Stimulated activated CD8-positive, alpha-beta memory T cell treated with anti-CD3 and anti-CD28 coated beads, Interleukin-7, amount 100 ng/mL, for 4 hours (primary cell): ENCODE data around the gene ZFPL1.

Experiments
- DNase-seq, 2 donors: peaks; one replicate each; pipeline ENCODE4 v3.0.0-alpha.2; 2020; ENCODE audit warnings: low read depth in 2 of 2

The ZFPL1 gene

DNA sequence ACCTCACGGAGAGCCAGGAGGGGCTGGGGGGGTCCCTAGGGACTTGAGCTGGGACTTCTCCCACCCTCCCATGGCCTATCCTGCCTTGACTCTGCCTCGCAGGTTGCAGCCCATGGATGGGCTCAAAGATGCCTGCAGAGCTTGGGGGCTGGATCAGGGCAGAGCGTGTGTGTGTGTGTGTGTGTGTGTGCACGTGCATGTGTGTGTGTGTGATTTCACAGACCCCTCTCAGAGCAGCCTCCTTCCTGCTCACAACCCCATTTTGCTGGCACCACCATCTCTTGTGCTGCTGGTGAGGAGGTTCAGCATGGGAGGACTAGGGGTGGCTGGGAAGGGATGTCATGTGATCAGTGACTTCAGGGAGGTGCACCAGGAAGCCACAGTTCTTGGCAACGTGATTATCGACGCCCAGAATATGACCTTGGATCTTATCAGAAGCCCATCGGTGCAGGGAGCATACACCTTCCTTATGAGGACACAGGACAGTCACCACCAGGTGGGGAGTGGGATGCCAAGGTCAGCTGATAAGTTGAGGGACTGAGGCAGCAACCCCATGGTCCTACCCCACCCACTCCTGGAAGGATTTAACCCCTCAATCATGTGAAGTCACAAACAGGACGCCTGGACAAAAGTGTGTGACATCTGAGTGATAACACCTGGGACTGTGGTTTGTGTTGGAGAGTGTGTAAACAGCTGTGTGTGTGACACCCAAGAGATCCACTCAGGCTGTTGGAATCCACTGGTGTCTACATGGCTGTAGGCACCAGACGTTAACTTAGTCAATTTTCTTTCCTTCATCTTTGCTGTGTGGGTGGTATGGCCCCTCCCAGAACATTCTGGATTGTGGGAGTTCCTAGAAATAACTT, 23.8 kb upstream of the ZFPL1 start:
- no peak for DNase-seq

DNA sequence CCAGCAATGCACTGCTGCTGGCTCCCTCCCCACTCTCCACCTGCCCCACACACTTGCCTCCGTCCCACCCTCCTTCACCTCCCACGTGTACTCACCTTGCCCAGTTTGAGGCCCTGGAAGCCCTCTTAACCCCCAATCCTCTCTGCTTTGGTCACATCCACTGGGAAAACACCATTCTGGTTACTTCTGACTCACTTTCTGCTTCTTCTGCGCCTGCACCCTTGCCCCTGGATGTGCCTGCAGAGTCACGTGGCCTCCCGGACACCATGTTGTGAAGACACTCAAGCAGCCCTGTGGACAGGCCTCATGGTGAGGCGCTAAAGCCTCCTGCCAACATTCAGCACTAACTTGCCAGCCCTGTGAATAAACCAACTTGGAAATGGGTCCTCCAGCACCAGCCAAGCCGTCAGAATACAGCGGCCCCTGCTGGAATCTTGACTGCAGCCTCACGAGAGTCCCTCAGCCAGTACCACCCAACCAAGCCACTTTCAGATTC, 23.1 kb upstream of the ZFPL1 start:
- no peak for DNase-seq

DNA sequence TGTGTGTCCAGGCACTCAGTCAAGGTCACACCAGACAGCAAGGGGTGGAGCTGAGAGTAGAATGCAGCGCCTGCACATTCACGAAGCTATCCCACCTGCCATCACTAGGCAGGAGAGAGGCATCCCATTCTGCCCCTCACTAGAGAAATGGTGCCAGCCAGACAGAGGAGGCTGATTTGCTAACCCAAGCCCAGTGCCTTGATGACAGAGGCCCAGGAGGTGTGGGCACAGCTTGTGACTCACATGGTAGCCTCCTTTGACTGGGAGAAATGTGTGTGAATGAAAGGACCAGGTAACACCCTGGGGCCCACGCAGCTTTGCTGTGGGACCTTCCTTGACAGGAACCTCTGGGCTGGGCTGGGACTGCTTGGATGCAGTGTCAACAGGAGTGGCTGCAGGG, 20.5 kb upstream of the ZFPL1 start:
- no peak for DNase-seq

DNA sequence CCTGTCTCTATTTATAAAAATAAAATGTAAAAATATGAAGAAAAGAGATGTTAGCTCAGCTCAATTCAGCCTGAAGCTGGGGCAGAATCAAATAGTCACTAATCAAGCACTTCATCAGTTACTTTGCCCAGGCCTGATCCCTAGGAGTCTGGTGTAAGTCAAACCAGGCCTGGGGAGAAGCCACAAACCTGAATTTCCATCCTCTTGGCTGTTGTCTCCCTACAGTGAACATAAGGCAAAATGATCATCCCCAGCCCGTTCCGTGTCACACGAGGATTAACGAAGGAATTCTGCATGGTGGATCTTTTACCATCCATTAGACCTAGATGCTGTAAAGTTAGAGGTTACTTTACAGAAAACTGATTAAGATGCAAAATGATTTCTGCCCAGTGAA, 19.2 kb upstream of the ZFPL1 start:
- no peak for DNase-seq

DNA sequence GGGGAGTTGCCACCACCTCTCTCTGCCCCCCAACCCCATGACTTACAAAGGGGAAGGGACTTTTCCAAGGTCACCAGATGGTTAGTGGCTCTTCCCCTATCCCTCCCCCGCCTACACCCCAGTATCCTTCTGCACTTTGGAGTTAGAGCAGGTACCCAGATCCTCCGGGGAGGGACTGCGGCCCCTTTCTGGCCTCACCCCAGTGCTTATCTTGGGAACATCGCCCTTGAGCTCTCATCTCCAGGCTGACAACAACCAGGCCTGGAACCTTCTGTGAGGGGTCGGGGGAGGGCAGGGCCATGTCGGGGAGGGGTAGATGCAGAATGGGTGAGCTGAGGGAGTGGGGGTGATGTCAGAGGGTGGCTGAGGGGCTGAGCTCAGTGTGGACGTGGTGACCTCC, 18.2 kb upstream of the ZFPL1 start:
- no peak for DNase-seq

DNA sequence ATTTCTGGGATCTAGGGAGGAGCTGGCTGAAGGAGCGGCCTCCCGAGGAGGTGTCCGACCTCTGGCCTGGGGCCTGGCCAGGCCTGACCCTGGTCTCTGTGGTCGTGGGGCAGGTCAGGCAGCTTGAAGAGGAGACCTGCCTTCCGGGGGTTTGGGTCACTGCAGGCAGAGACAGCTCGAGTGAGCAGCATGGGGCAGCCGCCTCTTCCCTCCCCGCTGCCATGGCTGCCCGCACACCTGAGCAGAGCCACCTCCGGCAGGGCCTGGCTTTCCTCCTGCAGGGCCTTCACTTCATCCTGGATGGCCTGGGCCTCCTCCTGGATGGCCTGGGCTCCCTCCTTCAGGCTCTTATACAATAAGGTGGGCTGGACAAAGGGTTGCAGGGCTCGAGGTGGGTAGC, 17.7 kb upstream of the ZFPL1 start:
- no peak for DNase-seq

DNA sequence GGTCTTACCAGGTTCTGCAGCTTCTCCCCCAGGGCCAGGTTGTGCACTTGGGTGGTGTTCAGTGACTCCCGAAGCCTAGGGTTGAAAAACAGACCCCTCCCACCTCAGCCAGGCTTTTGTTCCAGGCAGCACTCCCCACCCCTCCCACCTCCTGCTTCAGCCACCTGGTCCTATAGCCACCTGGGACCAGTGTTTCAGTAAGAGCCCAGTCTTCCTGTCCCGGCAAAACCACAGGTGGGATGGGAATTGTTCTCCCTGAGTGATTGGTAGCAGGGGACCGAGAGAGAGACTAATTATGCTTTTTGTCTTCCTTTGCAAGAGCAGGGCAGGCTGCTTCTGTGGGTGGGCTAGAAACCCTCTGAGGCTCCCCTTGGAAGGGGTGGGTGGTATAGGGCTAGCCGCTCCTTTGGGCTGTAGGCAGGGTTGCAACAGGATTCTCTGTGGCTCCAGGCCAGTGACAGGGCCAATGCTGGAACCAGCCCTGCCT, 17.2 kb upstream of the ZFPL1 start:
- no peak for DNase-seq

DNA sequence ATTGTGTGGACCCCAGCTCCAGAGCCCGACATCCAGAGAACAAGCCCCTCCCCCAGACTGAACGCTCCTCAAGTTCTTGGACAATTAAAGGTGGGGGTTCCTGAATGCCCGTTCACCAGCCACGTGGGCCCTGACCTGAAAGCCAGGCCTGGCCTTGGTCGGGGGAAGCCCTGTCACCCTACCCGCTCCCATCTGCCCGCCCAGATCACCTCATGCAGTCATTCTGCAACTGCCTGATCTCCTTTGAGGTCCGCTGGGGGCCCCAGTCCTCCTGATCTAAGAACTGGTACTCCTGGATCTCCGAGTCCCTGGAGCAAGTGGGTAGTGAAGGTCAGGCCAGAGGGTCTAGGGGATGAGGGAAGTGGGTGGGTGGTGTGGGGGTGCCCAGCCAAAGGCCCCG, 16.6 kb upstream of the ZFPL1 start:
- no peak for DNase-seq

DNA sequence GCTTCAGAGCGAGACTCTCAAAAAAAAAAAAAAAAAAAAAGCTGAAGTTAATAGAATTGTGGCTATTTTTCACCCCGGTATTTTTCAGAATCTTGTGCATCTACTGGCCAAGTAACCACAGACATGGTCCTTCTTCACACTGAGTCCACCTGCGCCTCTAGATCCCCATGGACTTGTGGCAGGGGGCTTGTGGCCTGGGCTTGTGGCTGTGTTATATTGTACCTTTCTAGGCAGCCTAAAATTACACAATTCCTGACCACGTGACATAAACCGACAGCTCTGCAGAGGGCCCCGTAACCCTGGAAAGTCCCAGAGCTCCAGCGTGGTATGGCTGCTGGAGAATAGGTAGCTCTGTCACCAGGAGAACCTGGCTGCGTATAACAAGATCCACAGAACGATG, 14.8 kb upstream of the ZFPL1 start:
- DNase-seq: no peak

DNA sequence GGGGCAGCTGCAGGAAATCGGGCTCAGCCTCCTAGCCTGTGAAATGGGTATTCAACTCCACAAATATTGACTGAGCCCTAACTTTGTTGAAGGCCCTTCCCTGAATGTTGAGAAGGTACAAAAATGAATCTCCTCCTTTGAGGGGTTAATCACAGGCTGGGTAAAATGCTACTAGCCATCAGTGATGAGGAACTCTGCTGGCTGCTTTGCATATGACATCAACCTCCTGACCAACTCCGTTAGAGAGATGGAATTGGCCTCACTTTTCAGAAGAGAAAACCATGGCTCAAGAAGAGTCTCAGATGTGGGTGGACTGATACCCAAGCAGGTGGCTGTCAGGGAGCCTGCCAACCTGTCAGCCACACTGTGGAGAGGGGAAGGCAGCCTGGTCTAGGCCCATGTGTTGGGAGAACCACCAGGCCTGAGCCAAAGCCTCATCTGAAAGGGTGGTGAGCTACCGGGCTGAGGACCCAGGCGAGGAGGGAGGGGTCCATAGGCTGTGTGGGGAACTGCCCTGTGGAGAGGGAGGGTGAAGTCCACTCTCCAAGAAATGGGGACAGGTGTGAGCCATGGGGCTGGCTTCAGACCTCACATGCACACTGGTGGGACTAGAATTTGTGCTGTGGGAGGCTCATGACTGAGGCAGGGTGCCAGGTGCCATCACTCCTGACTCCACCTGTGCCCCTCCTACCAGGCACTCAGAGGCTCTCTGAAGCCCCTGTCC, 12.0 kb upstream of the ZFPL1 start:
- no peak for DNase-seq

DNA sequence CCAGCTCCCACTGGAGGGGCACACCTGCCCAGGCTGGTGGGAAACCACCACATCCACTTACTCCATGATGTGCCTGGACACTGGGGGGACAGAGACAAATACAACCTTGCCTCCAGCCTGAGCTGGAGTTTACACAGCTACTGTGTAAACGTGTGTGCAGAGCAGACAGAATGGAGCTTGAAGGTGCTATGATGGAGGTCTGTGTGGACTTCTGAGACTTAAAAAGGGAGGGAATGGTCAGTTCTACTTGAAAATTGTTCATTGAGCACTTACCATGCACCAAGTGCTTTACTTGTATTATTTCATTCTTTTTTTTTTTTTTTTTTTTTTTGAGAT, 11.4 kb upstream of the ZFPL1 start:
- DNase-seq: no peak

DNA sequence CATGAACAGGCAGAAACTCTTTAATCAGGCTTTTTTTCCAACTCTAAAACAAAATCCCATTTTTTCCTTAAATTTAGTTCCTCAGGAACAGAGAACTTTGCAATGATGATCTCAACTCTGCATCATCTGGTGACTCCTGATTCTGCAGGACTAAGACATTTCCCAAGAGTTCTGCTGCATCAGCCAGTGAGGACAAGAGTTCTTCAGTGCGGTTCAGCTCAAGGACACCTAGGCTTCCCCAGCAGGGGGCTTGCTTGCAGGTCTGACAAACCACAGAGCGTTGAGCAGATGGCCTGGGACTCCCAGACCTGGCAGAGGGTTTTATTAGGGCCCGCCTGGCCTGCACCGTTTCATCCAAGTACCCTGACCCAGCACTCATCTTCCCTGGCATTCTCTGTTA, 6.6 kb upstream of the ZFPL1 start:
- no peak for DNase-seq

DNA sequence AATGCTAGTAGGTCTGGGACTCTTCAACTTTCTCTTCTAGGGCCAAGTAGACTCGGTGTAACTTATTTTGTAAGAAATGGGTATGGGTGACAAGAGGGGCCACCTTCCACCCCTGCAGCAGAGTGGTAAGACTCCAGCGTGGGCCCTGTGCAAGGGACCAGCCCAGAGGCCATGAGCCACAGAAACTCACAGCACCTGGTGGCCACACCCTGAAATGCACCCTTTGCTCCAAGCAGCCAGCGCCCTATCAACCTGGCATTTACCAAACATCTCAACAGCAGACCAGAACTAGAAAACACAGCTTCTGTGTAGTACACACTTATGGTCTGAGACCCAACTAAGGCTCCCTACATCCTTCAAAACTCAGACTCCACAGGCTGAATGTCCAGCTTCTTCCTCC, 5.9 kb upstream of the ZFPL1 start:
- DNase-seq: peak; percentile 43 to 48

DNA sequence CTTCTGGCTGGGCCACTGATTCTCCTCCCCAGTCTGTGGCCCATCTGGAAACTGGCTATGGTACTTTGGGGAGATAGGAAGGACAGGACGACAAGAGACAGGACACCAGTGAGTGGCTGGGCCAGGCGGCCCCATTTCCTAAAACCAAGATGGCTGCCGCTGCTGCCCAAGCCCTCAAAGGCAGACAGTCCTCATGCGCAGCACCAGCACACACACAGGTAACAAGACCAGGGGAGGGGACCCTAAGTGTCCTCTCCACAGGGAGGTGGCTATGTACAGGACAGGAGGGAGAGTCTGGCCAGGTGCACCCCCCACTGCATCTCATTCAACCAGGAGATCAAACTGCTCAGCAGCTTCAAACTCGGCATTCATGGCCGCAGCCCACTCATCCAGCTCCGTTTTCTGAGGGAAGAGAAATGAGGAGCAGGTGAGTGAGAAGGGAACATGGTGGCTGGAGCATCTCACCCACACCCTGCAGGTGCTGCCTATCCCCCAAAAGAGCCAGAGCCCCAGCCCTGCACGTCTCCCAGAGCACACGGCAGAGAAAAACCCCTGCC, 5.2 kb upstream of the ZFPL1 start:
- no peak for DNase-seq

DNA sequence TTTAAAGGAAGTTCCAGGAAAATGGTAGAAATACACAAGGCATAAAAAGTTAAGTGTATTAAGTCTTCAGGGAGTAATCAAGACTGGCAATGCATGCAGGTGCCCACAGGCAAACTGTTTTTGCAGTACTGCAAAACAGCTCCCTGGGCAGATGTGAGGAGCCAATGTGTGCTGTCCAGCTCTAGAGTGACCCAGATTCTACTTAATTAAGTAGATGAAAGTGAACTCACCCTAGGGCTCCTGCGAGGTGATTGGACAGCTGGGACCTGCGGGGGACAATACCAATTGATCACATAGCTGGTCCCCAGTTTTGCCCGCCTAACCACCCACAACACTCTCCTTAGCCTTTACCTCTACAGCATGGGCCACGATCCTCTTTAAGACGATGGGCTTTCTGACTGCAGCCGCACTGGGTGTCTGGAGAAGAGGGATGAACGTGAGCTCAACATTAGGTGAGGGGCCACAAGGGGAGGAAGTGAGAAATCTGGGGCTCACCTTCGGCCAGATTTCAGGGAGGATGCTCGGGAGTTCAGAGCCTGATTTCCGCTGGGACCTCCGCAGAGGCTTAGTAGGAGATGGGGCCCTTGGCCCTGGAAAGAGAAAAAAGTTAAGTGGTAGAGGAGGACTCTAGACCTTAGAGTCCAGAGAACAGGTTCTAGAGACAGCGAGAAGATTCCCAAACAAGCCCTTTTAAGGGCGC, 738 bp upstream of the ZFPL1 start:
- DNase-seq: no peak

DNA sequence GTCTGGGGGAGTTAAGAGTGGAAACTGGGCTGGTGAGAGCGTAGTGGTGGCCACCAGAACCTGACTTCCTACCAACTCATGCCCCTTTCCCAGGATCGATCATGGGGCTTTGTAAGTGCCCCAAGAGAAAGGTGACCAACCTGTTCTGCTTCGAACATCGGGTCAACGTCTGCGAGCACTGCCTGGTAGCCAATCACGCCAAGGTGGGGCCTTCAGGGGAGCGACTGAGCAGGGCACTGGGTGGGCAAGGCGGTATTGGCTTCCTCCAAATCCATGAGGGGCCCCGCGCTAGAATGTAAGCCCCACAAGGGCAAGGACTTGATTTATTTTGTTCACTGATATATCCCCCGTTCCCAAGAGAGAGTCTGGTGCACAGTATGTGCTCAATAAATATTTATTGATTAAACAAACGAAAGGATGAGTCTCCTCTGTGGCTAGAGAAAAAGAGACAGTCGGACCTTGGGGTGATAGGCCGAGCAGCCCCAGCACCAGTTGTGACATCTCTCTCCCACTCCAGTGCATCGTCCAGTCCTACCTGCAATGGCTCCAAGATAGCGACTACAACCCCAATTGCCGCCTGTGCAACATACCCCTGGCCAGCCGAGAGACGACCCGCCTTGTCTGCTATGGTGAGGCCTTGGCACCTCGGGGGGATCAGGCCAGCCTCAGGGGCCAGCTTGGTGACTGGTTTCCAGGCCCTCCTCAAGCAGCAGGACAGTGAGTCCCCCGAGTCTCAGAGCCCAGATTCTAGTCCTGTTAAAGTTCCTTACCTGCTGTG, 765 bp downstream of the ZFPL1 start:
- DNase-seq: no peak

DNA sequence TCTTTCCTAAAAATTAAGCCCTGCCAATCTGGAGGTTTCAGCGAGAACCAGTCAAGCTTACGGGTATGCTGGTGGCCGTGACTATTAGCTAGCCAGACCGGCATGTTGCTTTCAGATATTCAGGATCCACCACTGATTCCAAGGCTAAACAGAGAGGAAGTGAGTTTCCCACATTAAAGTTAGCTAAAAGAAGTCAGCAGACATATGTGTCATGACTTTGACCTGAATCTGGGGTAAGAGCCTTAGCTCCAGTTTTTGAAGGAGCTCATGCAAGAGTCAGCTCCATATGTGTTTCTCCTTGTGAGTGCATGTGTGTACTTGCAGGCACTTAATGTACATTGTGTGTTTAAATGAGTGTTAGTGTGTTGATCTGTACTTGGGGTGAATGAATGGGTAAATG, 1.4 kb downstream of the ZFPL1 start:
- DNase-seq: no peak

DNA sequence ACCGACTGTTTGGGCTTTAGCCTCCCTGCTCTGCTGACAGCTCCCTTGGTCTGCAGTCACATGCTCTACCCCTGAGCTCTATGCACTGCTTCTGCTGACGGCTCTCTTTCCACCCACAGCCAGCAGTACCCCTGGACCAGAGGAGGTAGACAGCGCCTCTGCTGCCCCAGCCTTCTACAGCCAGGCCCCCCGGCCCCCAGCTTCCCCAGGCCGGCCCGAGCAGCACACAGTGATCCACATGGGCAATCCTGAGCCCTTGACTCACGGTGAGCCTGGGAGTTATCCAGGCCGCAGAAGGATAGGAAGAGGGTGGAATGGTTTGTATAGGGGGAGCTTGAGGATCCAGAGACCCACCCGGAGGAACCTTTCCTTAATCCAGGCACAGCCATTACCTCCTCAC, 2.8 kb downstream of the ZFPL1 start:
- no peak for DNase-seq

DNA sequence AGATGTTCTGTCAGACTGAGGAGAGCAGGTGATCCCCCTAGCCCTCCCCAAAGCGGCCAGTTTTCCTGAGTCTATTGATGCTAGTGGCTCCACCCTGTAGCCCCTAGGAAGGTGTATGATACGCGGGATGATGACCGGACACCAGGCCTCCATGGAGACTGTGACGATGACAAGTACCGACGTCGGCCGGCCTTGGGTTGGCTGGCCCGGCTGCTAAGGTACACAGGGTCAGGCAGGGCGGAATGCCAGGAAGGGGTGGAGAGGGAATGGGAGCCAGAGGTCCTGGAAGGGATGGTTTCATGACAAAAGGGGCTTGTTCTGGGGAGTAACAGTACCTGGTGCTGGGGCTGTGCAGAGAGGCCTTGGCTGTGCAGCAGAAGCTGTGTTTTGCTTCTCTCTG, 3.2 kb downstream of the ZFPL1 start:
- no peak for DNase-seq

DNA sequence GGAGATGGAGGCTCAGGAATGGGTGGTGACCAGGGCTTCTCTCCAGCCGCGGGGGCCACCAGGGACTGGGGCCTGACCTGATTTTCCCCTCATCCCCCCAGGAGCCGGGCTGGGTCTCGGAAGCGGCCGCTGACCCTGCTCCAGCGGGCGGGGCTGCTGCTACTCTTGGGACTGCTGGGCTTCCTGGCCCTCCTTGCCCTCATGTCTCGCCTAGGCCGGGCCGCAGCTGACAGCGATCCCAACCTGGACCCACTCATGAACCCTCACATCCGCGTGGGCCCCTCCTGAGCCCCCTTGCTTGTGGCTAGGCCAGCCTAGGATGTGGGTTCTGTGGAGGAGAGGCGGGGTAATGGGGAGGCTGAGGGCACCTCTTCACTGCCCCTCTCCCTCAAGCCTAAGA, 3.8 kb downstream of the ZFPL1 start:
- no peak for DNase-seq

DNA sequence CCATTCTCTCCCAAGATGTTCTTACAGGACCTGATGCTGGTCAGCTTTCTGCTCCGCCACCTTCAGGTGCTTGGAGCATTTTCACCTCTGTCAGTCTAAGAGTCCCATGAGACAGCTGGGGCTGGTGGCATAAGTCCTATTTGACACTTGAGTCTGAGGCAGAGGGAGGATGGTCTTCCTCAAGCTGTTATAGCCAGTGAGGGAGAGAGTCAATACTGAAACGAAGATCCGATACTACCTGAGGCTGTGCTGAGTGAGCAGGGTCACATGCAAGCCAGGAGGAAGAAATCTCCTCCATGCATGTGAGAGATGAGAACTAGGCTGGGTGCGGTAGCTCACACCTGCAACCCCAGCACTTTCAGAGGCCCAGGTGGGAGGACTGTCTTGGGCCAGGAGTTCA, 5.6 kb downstream of the ZFPL1 start:
- no peak for DNase-seq

DNA sequence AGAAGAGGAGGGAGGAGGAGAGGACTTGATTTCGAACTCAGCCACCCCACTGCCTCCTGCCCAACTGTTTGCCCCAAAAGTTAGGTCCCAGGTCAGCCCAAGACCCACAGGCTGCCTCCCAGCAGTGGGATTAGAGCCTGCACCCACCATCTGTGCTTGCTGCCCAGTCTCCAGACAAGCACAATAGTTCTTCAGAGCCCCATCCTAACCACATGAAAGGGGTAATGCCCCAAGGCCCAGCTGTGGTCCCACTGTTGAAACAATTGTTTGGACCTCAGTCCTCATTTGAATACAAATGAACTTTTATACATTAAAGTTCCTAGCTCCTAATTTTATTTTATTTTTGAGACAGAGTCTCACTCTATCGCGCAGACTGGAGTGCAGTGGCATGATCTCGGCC, 6.6 kb downstream of the ZFPL1 start:
- no peak for DNase-seq
